Islet of Langerhans (tissue), 1 donor: ENCODE results near the gene NEURL1B.

ENCODE experiments used
- FAIRE-seq: peaks from one replicate; lab custom pipeline; 2011; peaks lifted over from hg19 to GRCh38; lab: Jason Lieb, UNC

Gene NEURL1B

GRCh38 chr5:172733974-172734346, 92.9 kb downstream of the NEURL1B start:
- FAIRE-seq, result no peak

- no peak for FAIRE-seq
Observed at GRCh38 chr5:172735141-172735831, 94.2 kb downstream of the NEURL1B start.

DNA sequence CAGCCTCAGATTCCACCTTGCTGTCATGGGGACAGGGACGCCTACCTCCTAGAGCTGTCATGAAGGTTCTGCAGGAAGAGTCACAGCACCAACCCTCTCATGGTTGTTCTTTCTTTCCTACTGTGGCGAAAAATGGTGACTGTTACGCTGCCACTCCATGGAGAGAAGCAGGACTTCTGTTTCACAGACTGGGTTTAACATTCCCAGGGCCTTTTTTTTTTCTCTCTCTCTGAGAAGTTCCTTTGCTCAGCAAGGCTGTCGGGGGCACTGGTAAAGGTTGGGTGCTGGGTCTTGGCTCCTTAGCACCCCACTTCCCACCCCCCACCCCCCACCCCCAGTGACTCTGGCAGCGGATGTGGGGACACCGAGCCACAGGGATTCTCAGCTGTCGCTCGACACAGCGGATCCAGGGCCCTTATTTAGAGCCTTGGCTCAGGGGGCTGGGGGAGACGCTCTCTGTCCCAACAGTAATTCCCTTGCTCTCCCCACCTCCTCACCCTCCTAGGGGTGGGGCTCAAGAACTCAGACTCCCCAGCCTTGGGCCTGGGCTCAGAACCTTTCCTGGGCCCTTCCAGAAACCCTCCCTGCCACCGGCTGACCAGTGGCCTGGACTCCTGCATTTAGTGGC, 95.6 kb downstream of the NEURL1B start:
- FAIRE-seq, result no peak

- no peak for FAIRE-seq
Observed at GRCh38 chr5:172739375-172739774, 98.3 kb downstream of the NEURL1B start.

DNA sequence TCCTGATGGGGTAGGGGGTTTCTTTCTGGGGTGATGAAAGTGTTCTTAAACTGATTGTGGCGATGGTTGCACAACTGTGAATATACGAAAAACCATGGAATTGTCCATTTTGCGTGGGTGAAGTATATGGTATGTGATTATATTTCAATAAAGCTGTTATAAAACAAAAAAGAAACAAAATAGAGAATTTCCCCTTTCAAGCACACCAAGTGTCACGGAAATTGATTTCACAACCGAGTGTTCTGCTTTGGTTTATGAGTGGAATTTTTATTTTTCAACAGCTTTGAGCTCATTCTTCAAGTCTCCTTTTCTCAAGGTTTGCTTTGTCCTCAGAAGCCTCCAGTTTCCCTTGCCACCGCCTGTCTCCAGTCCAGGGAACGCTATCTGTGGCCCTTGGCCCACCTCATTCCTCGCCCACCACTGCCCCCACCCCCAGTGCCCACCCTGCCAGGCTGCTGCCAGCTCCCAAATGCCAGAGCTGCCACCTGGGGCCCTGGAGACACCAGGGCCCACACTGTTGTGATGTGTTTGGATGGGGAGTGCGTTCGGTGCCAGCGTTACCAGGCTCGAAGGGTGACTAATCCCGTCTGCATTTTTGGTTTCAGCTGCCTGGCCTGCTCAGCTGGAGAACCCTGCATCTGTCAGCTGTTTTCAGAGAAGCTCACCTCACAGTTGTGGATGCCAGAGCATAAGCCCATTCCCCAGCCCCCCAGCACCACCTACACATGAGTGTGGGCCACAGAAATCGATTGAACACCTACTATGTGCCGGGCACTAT, 99.6 kb downstream of the NEURL1B start:
- no peak for FAIRE-seq
